Omental fat pad (tissue), 4 donors: Measurements from ENCODE around the gene ATP7B. TPM values are rescaled to one million over a fixed set of nuclear protein-coding genes. Genes with fewer than 3 reads are reported as not detected.

Experiments used
- ATAC-seq: fragments of 150-250 bp; one replicate; pipeline ENCODE4 v1.9.1; 2016; ENCODE audit warnings: mild to moderate bottlenecking, moderate library complexity; ENCODE audit not compliant: low FRiP score
- DNase-seq: peaks from one replicate; pipeline ENCODE4 v3.0.0-alpha.2; 2019; ENCODE audit warnings: low spot score
- CTCF ChIP-seq, 3 donors: fragments of 450-650 bp; IDR thresholded peaks; one replicate each; pipeline ENCODE4 v1.5.1; 2016 to 2017; ENCODE audit warnings: antibody characterized with exemption in 3 of 3, mild to moderate bottlenecking in 3 of 3, moderate library complexity in 2 of 3
- total RNA-seq, 4 donors: library from RNA; depleted of rRNA; stranded (reverse); fragments of >200 nt; gene quantifications; one replicate each; pipeline ENCODE4 v1.1.0, GENCODE V29; 2016

The ATP7B gene
- total RNA-seq, 4 donors from 2014 or later = 5.2 to 29.2 (median 10.9) TPM

- ATAC-seq (no peak), DNase-seq (no peak)
- no peak for TF ChIP-seq CTCF (IDR thresholded peaks at IDR 0.05)
Observed at GRCh38 chr13:51929699-51930098, 81.6 kb downstream of the ATP7B start.

GRCh38 chr13:51928231-51928630, 83.0 kb downstream of the ATP7B start:
- ATAC-seq (no peak), DNase-seq (no peak)
- no peak for TF ChIP-seq CTCF (IDR thresholded peaks at IDR 0.05)

- no peak for TF ChIP-seq CTCF (IDR thresholded peaks at IDR 0.05)
- DNase-seq (no peak), ATAC-seq (no peak)
Observed at GRCh38 chr13:51927129-51927528, 84.1 kb downstream of the ATP7B start.

- ATAC-seq (no peak), DNase-seq (no peak)
- no peak for TF ChIP-seq CTCF (IDR thresholded peaks at IDR 0.05)
Observed at GRCh38 chr13:51926528-51926885, 84.7 kb downstream of the ATP7B start.

- no peak for DNase-seq
- no peak for TF ChIP-seq CTCF (IDR thresholded peaks at IDR 0.05)
- ATAC-seq = no peak
Observed at GRCh38 chr13:51925865-51926527, 85.3 kb downstream of the ATP7B start.

- DNase-seq (no peak), ATAC-seq (no peak)
- TF ChIP-seq CTCF (IDR thresholded peaks at IDR 0.05) = no peak
Observed at GRCh38 chr13:51924756-51925544, 86.3 kb downstream of the ATP7B start.
